GM12878 (cell line): ENCODE data around the gene MYPN. TPM values are rescaled to one million over a fixed set of nuclear protein-coding genes. Genes with fewer than 3 reads are reported as not detected.

Experiments used
- ATAC-seq: fragments of 200-7000 bp; cut with Tn5 transposase; 3 replicates; pipeline ENCODE4 v1.9.1; 2020; ENCODE audit warnings: mild to moderate bottlenecking, moderate library complexity
- BruUV-seq: library from RNA; stranded (reverse); fragments of 400-500 nt; replicated peaks from 2 replicates; lab custom pipeline; 2021; lab: Mats Ljungman, UMichigan
- CTCF ChIA-PET: fragments of 300-600 bp; sonication (Branson Sonifier 250); formaldehyde crosslinking; extraction: SDS; loops from one replicate; lab custom pipeline; 2021; ENCODE audit warnings: inconsistent platforms; lab: Yijun Ruan, JAX
- POLR2A ChIA-PET: fragments of 350-600 bp; formaldehyde crosslinking; extraction: SDS; loops from one replicate; lab custom pipeline; 2021; ENCODE audit warnings: inconsistent platforms; lab: Charles Lee
- RAD21 ChIA-PET: fragments of 300-600 bp; sonication (Branson Sonifier 250); formaldehyde crosslinking; loops from one replicate; lab custom pipeline; 2023; ENCODE audit warnings: antibody characterized with exemption; ENCODE audit not compliant: unreplicated experiment; lab: Charles Lee
- SMC1A ChIA-PET: fragments of 300-600 bp; sonication (Branson Sonifier 250); formaldehyde crosslinking; loops from one replicate; lab custom pipeline; 2023; ENCODE audit not compliant: unreplicated experiment, uncharacterized antibody; lab: Charles Lee
- DNase-seq: peaks from one replicate; pipeline ENCODE4 v3.0.0-alpha.2; 2011; ENCODE audit warnings: low read depth, low spot score
- FAIRE-seq: peaks from 3 replicates; lab custom pipeline; 2011; peaks lifted over from hg19 to GRCh38; lab: Jason Lieb, UNC
- H2AFZ ChIP-seq: 2 replicates; pipeline ENCODE4 v1.6.0; 2011; ENCODE audit warnings: low read depth, low read length, control low read depth; ENCODE audit not compliant: control insufficient read depth
- H3K27ac ChIP-seq: 2 replicates; pipeline ENCODE4 v1.5.1; 2011; ENCODE audit warnings: control low read depth; ENCODE audit not compliant: control insufficient read depth, insufficient read depth
- H3K27me3 ChIP-seq, 2 experiments: replicated peaks in 1 of 2; 2 replicates each; pipeline versions ENCODE4 v1.6.0 to v1.6.1; 2011; ENCODE audit warnings: low read length in 1 of 2; ENCODE audit not compliant: control insufficient read depth in 2 of 2, insufficient read depth in 2 of 2
- H3K36me3 ChIP-seq, 2 experiments: 2 replicates each; pipeline ENCODE4 v1.5.1; 2011; ENCODE audit warnings: low read length in 1 of 2; ENCODE audit not compliant: control insufficient read depth in 2 of 2, insufficient read depth in 2 of 2
- H3K4me1 ChIP-seq: 2 replicates; pipeline ENCODE4 v1.6.1; 2011; ENCODE audit warnings: mild to moderate bottlenecking, low read length, moderate library complexity, mixed read lengths; ENCODE audit not compliant: control insufficient read depth, insufficient read depth
- H3K4me2 ChIP-seq: 2 replicates; pipeline ENCODE4 v1.6.0; 2011; ENCODE audit warnings: control low read depth; ENCODE audit not compliant: control insufficient read depth, insufficient read depth
- H3K4me3 ChIP-seq: fragments of 200-600 bp; sonication (generic); 2 replicates; pipeline ENCODE4 v1.5.1; 2016
- H3K79me2 ChIP-seq: 2 replicates; pipeline ENCODE4 v1.6.0; 2011; ENCODE audit warnings: low read length; ENCODE audit not compliant: control insufficient read depth, insufficient read depth
- H3K9ac ChIP-seq: 2 replicates; pipeline ENCODE4 v1.8.0; 2011; ENCODE audit warnings: low read length, control low read depth, mixed read lengths; ENCODE audit not compliant: control insufficient read depth, insufficient read depth
- H3K9me3 ChIP-seq: replicated peaks from 3 replicates; pipeline ENCODE4 v1.5.1; 2011; ENCODE audit warnings: mild to moderate bottlenecking, low read length; ENCODE audit not compliant: control insufficient read depth, insufficient read depth
- H4K20me1 ChIP-seq: 2 replicates; pipeline ENCODE4 v1.6.0; 2011; ENCODE audit not compliant: control insufficient read depth, insufficient read depth
- CBFB ChIP-seq: IDR thresholded peaks from 2 replicates; pipeline ENCODE4 v1.6.1; 2016; ENCODE audit warnings: antibody characterized with exemption, low read depth
- CBX5 ChIP-seq: sonication (generic); IDR thresholded peaks from 2 replicates; pipeline ENCODE4 v1.6.1; 2016; ENCODE audit warnings: low read depth, moderate library complexity, mild to moderate bottlenecking, inconsistent platforms
- EED ChIP-seq: sonication (generic); IDR thresholded peaks from 2 replicates; pipeline ENCODE4 v1.6.1; 2016; ENCODE audit warnings: antibody characterized with exemption, low read depth
- FOXK2 ChIP-seq: fragments of 450-650 bp; IDR thresholded peaks from 2 replicates; pipeline ENCODE4 v1.6.1; 2017; ENCODE audit warnings: mild to moderate bottlenecking, moderate library complexity
- GABPA ChIP-seq: IDR thresholded peaks from 2 replicates; pipeline ENCODE4 v1.6.1; 2014; ENCODE audit warnings: antibody characterized with exemption, low read depth, mild to moderate bottlenecking, inconsistent platforms
- IKZF2 ChIP-seq, 2 experiments: fragments of 450-650 bp; IDR thresholded peaks; 2 replicates each; pipeline ENCODE4 v1.6.1; 2017; ENCODE audit warnings: mild to moderate bottlenecking in 2 of 2, moderate library complexity in 2 of 2
- KAT2A ChIP-seq: conservative IDR thresholded peaks from 2 replicates; pipeline ENCODE4 v1.6.1; 2011; ENCODE audit warnings: low read depth, low read length; ENCODE audit not compliant: control insufficient read depth
- MEF2B ChIP-seq: fragments of 450-650 bp; IDR thresholded peaks from 2 replicates; pipeline ENCODE4 v1.6.1; 2018; ENCODE audit warnings: mild to moderate bottlenecking, moderate library complexity; ENCODE audit not compliant: partially characterized antibody, poor library complexity, severe bottlenecking
- MXI1 ChIP-seq: fragments of 150-350 bp; IDR thresholded peaks from 2 replicates; pipeline ENCODE4 v1.6.1; 2011; ENCODE audit warnings: low read depth, mild to moderate bottlenecking, inconsistent platforms, low read length, improper control_type of control experiment
- RCOR1 ChIP-seq: conservative IDR thresholded peaks from 2 replicates; pipeline ENCODE4 v1.6.1; 2012; ENCODE audit warnings: low read depth, low read length, improper control_type of control experiment
- SREBF1 ChIP-seq: IDR thresholded peaks from 2 replicates; pipeline ENCODE4 v1.6.1; 2012; ENCODE audit warnings: mild to moderate bottlenecking, low read length
- SREBF2 ChIP-seq: IDR thresholded peaks from 2 replicates; pipeline ENCODE4 v1.6.1; 2012; ENCODE audit warnings: mild to moderate bottlenecking, low read length
- USF1 ChIP-seq: IDR thresholded peaks from 2 replicates; pipeline ENCODE4 v1.6.1; 2011; ENCODE audit warnings: borderline replicate concordance, low read depth, mild to moderate bottlenecking, moderate library complexity, mixed read lengths, low read length; ENCODE audit not compliant: insufficient read depth; ENCODE audit errors: extremely low read length
- WGBS: methylation state at CpG from one replicate; pipeline ENCODE4 v1.1.6; 2016; ENCODE audit warnings: low lambda C conversion rate; ENCODE audit not compliant: insufficient replicate concordance, insufficient coverage; ENCODE audit errors: missing lambda C conversion rate; 5-methylcytosine and 5-hydroxymethylcytosine counted together
- in situ Hi-C: fragments of 300-500 bp; cut with MboI; formaldehyde crosslinking; loops from 9 replicates; pipeline ENCODE4 v1.14.3; 2018; ENCODE audit warnings: mixed read lengths
- intact Hi-C: fragments of 100-400 bp; cut with micrococcal nuclease; formaldehyde crosslinking; loops from one replicate; pipeline ENCODE4 v1.14.2; 2022; ENCODE audit not compliant: unreplicated experiment
- polyA plus RNA-seq, 11 experiments: library from polyadenylated mRNA; depleted of rRNA in 4 of 11; unstranded in 6 of 11; stranded (reverse) in 5 of 11; fragments of >200 nt; fragmentation: Nextera tagmentation in 4 of 11; fragmentation: Illumina TruSeq in 1 of 11; extraction: Ambion mirVana in 4 of 11; extraction: Trizol in 1 of 11; gene quantifications; 1 replicate in 1 of 11; 2 replicates in 10 of 11; pipeline versions ENCODE4 v1.2.1 to v1.2.3, GENCODE V29; 2011 to 2016; ENCODE audit warnings: inconsistent platforms in 2 of 11, missing spikeins in 2 of 11, low read depth in 1 of 11
- total RNA-seq, 4 experiments: library from RNA; depleted of rRNA in 3 of 4; stranded (reverse); fragments of >200 nt in 3 of 4; fragmentation: Illumina TruSeq in 1 of 4; extraction: Trizol in 1 of 4; gene quantifications; 2 replicates each; pipeline versions ENCODE4 v1.2.1 to v1.2.3, GENCODE V29; 2013 to 2021
- TF ChIP-seq, protein P1 (sequence below): IDR thresholded peaks from 2 replicates; pipeline ENCODE4 v1.6.1; 2011; ENCODE audit warnings: low read depth, mild to moderate bottlenecking, low read length, moderate library complexity, borderline replicate concordance; ENCODE audit errors: extremely low read depth
- TF ChIP-seq, protein P2 (sequence below), 3 experiments: IDR thresholded peaks in 2 of 3; conservative IDR thresholded peaks in 1 of 3; 2 replicates each; pipeline ENCODE4 v1.5.1; 2011; ENCODE audit warnings: low read depth in 3 of 3, low read length in 3 of 3, mild to moderate bottlenecking in 3 of 3, control low read depth in 2 of 3, moderate library complexity in 2 of 3, inconsistent platforms in 1 of 3, mixed read lengths in 1 of 3; ENCODE audit not compliant: control insufficient read depth in 2 of 3, insufficient read depth in 1 of 3; ENCODE audit errors: extremely low read depth in 1 of 3
- TF ChIP-seq, protein P3 (sequence below): IDR thresholded peaks from 2 replicates; pipeline ENCODE4 v1.6.1; 2012; ENCODE audit warnings: low read depth, low read length, improper control_type of control experiment

The MYPN gene
- total and polyA plus RNA-seq, 10 of the 15 experiments (the other 5 are each of a cell fraction or from before 2014, with no cell fraction given) = 0.01 to 0.02 TPM; not detected in 8

DNA sequence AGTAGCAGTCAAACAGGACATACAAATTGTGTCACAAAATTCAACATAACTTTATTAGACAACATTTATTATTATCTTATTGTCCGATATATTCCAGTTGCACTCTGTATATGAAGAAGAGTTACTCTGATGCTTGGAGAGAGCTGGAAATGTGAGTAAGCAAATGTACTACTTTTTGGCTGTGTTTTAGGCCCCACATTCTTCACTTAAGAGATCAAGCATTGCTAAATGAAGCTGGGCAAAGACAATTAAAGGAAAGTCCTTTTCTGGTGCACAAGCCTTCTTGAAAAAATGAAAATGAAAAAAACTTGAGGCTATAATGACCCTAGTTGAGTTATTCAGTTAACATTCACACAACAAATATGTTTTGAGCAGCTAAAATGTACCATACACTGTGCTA is 26.1 kb downstream of the MYPN start:
- POLR2A ChIA-PET = no interaction called here
- H3K4me3 ChIP-seq = no peak overlapping the region
- in situ Hi-C loops = no loop called here
- no peak overlapping the region for H3K4me2 ChIP-seq
- no peaks in the 10 kb centered on the region for H3K36me3 ChIP-seq
- no TSS peak for BruUV-seq
- no peak for ATAC-seq
- 100% methylated on average over 1 of the region's 1 CpG for WGBS
- no peak overlapping the region for H3K27ac ChIP-seq
- SMC1A ChIA-PET = interaction anchor here (1.1 to 1.2 kb wide), 2 partner anchors 14 to 347 kb away, joined by 3 read pairs; no protein-coding TSS in a partner anchor
- H3K9me3 ChIP-seq = no peaks in the 10 kb centered on the region
- no peaks in the 10 kb centered on the region for H3K79me2 ChIP-seq
- intact Hi-C loops = no loop called here
- DNase-seq = no peak
- RAD21 ChIA-PET = no interaction called here
- CTCF ChIA-PET = no interaction called here
- H4K20me1 ChIP-seq = no peaks in the 10 kb centered on the region
- no peaks in the 10 kb centered on the region for H3K4me1 ChIP-seq
- H3K27me3 ChIP-seq = no peaks in the 10 kb centered on the region; a peak in 2 of 4 replicates
- no peak overlapping the region for H2AFZ ChIP-seq
- TF ChIP-seq, protein P1, sequence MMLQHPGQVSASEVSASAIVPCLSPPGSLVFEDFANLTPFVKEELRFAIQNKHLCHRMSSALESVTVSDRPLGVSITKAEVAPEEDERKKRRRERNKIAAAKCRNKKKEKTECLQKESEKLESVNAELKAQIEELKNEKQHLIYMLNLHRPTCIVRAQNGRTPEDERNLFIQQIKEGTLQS = no peak
- TF ChIP-seq SREBF1 = no peak
- no peak for TF ChIP-seq MXI1
- TF ChIP-seq RCOR1 = no peak
- TF ChIP-seq CBX5 = no peak
- TF ChIP-seq KAT2A = no peak
- TF ChIP-seq MEF2B = no peak
- TF ChIP-seq, protein P2, sequence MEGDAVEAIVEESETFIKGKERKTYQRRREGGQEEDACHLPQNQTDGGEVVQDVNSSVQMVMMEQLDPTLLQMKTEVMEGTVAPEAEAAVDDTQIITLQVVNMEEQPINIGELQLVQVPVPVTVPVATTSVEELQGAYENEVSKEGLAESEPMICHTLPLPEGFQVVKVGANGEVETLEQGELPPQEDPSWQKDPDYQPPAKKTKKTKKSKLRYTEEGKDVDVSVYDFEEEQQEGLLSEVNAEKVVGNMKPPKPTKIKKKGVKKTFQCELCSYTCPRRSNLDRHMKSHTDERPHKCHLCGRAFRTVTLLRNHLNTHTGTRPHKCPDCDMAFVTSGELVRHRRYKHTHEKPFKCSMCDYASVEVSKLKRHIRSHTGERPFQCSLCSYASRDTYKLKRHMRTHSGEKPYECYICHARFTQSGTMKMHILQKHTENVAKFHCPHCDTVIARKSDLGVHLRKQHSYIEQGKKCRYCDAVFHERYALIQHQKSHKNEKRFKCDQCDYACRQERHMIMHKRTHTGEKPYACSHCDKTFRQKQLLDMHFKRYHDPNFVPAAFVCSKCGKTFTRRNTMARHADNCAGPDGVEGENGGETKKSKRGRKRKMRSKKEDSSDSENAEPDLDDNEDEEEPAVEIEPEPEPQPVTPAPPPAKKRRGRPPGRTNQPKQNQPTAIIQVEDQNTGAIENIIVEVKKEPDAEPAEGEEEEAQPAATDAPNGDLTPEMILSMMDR (IDR thresholded peaks at IDR 0.05 in 2 of 3, conservative IDR thresholded peaks at IDR 0.05 in 1 of 3; ENCODE audit: control insufficient read depth in 2 of 3, extremely low read depth in 1 of 3, insufficient read depth in 1 of 3, low read depth in 3 of 3, low read length in 3 of 3) = no peak
- no peak for TF ChIP-seq EED
- TF ChIP-seq GABPA = no peak
- TF ChIP-seq CBFB = no peak
- no peak for TF ChIP-seq USF1
- no peak for TF ChIP-seq IKZF2 (IDR thresholded peaks at IDR 0.05)
- TF ChIP-seq FOXK2 = no peak
- TF ChIP-seq SREBF2 = no peak
- TF ChIP-seq, protein P3, sequence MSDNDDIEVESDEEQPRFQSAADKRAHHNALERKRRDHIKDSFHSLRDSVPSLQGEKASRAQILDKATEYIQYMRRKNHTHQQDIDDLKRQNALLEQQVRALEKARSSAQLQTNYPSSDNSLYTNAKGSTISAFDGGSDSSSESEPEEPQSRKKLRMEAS = no peak
- H3K9ac ChIP-seq = no peak overlapping the region
- no peak for FAIRE-seq
